IMR-90 (cell line): ENCODE data around the gene SKP1. TPM values are rescaled to one million over a fixed set of nuclear protein-coding genes. Genes with fewer than 3 reads are reported as not detected.

Experiments used
- microRNA-seq, 2 experiments: library from miRNA; stranded (forward) in 1 of 2; unstranded in 1 of 2; fragments of 10-50 nt in 1 of 2; fragments of <30 nt in 1 of 2; gene quantifications in 1 of 2; microRNA quantifications in 1 of 2; one replicate each; pipeline versions ENCODE3 to v1.1.0; 2013 to 2020; ENCODE audit not compliant: insufficient read depth in 1 of 2, insufficient read length in 1 of 2, unreplicated experiment in 1 of 2
- polyA plus RNA-seq, 3 experiments: library from polyadenylated mRNA; depleted of rRNA; stranded (reverse); fragments of >200 nt; gene quantifications; 2 replicates each; pipeline ENCODE4 v1.2.3, GENCODE V29; 2012; ENCODE audit warnings: low replicate concordance in 1 of 3
- small RNA-seq, 5 experiments: library from RNA; depleted of rRNA; stranded (forward); fragments of <200 nt; gene quantifications; one replicate each; pipeline ENCODE3, GENCODE V24; 2012
- total RNA-seq: library from RNA; depleted of rRNA; stranded (reverse); fragments of >200 nt; gene quantifications from 2 replicates; pipeline ENCODE4 v1.2.3, GENCODE V29; 2012; rRNA removed

The SKP1 gene
- total and polyA plus RNA-seq, 2 of the 4 experiments (the other 2 are of a cell fraction): 206 to 618 TPM

Small RNA genes lying within 50 kb of the gene (microRNA-seq; reads per million reads assigned to microRNA genes)
- 0 to 1.5 reads per million in 2 experiments for gene MIR3661

Small RNA genes lying within 50 kb of the gene (small RNA-seq; reads per million reads assigned to genes)
- gene MIR3661: 0 reads per million in 5 experiments

Other genes with a start within 250 kb of the SKP1 start
- gene C5orf15, start 208.3 kb downstream of the SKP1 start, total RNA-seq: 35.1 and 54.2 TPM in 2 replicates
- 64.5 and 73.5 TPM in 2 replicates for gene C5orf15, start 208.3 kb downstream of the SKP1 start, polyA plus RNA-seq (2012; rRNA removed)
- gene VDAC1, start 172.0 kb downstream of the SKP1 start, total RNA-seq: 365 and 423 TPM in 2 replicates
- 242 and 289 TPM in 2 replicates for gene VDAC1, start 172.0 kb downstream of the SKP1 start, polyA plus RNA-seq (2012; rRNA removed)
- gene TCF7, start 62.3 kb downstream of the SKP1 start, total RNA-seq: 0.83 and 1.3 TPM in 2 replicates
- 3.4 and 3.8 TPM in 2 replicates for gene TCF7, start 62.3 kb downstream of the SKP1 start, polyA plus RNA-seq (2012; rRNA removed)
- 70.6 and 191 TPM in 2 replicates for gene PPP2CA, start 49.1 kb upstream of the SKP1 start, total RNA-seq
- 53.9 and 73.6 TPM in 2 replicates for gene PPP2CA, start 49.1 kb upstream of the SKP1 start, polyA plus RNA-seq (2012; rRNA removed)
- gene CDKL3, start 190.2 kb upstream of the SKP1 start, total RNA-seq: 0.72 and 1.1 TPM in 2 replicates
- gene CDKL3, start 190.2 kb upstream of the SKP1 start, polyA plus RNA-seq (2012; rRNA removed): 0.99 and 1.3 TPM in 2 replicates
- 6.3 and 17.5 TPM in 2 replicates for gene UBE2B, start 194.6 kb upstream of the SKP1 start, total RNA-seq
- gene UBE2B, start 194.6 kb upstream of the SKP1 start, polyA plus RNA-seq (2012; rRNA removed): 39.9 and 46.0 TPM in 2 replicates
- gene CDKN2AIPNL, start 234.9 kb upstream of the SKP1 start, total RNA-seq: 18.1 and 27.5 TPM in 2 replicates
- gene CDKN2AIPNL, start 234.9 kb upstream of the SKP1 start, polyA plus RNA-seq (2012; rRNA removed): 11.1 and 14.0 TPM in 2 replicates